GM12878 (cell line): ENCODE results near the gene MEIS2.

Experiments
- CHD2 ChIP-seq: IDR thresholded peaks from 2 replicates; pipeline ENCODE4 v1.6.1; 2011; ENCODE audit warnings: low read depth, low read length, improper control_type of control experiment, borderline replicate concordance
- CTCF ChIP-seq, 3 experiments: IDR thresholded peaks in 2 of 3; conservative IDR thresholded peaks in 1 of 3; 2 replicates each; pipeline ENCODE4 v1.5.1; 2011; ENCODE audit warnings: low read depth in 3 of 3, low read length in 3 of 3, mild to moderate bottlenecking in 3 of 3, control low read depth in 2 of 3, moderate library complexity in 2 of 3, inconsistent platforms in 1 of 3, mixed read lengths in 1 of 3; ENCODE audit not compliant: control insufficient read depth in 2 of 3, insufficient read depth in 1 of 3; ENCODE audit errors: extremely low read depth in 1 of 3
- E4F1 ChIP-seq: fragments of 450-650 bp; IDR thresholded peaks from 2 replicates; pipeline ENCODE4 v1.6.1; 2018; ENCODE audit warnings: borderline replicate concordance, mild to moderate bottlenecking; ENCODE audit not compliant: partially characterized antibody
- EP300 ChIP-seq, 2 experiments: fragments of 150-350 bp in 1 of 2; IDR thresholded peaks; 2 replicates each; pipeline ENCODE4 v1.6.1; 2011 to 2012; ENCODE audit warnings: low read depth in 2 of 2, low read length in 2 of 2, borderline replicate concordance in 1 of 2, improper control_type of control experiment in 1 of 2, inconsistent platforms in 1 of 2; ENCODE audit not compliant: control insufficient read depth in 1 of 2
- HDAC6 ChIP-seq: fragments of 200-600 bp; sonication (generic); IDR thresholded peaks from one replicate; pipeline ENCODE4 v1.8.0; 2017; ENCODE audit warnings: antibody characterized with exemption; ENCODE audit not compliant: unreplicated experiment
- TCF12 ChIP-seq: IDR thresholded peaks from 2 replicates; pipeline ENCODE4 v1.6.1; 2011; ENCODE audit warnings: low read depth, mild to moderate bottlenecking, low read length
- TCF3 ChIP-seq: IDR thresholded peaks from 2 replicates; pipeline ENCODE4 v1.6.1; 2012; ENCODE audit warnings: low read depth, mild to moderate bottlenecking, low read length, borderline replicate concordance; ENCODE audit not compliant: insufficient read depth
- TCF7 ChIP-seq: IDR thresholded peaks from 2 replicates; pipeline ENCODE4 v1.6.1; 2014; ENCODE audit warnings: antibody characterized with exemption, borderline replicate concordance
- ZBED1 ChIP-seq: IDR thresholded peaks from 2 replicates; pipeline ENCODE4 v1.6.1; 2016; ENCODE audit warnings: borderline replicate concordance
- ZNF24 ChIP-seq: fragments of 450-650 bp; IDR thresholded peaks from 2 replicates; pipeline ENCODE4 v1.6.1; 2017; ENCODE audit warnings: antibody characterized with exemption, mild to moderate bottlenecking
- TF ChIP-seq, protein P1 (sequence below): fragments of 450-650 bp; IDR thresholded peaks from 2 replicates; pipeline ENCODE4 v1.6.1; 2016; ENCODE audit warnings: mild to moderate bottlenecking
- TF ChIP-seq, protein P2 (sequence below): fragments of 450-650 bp; IDR thresholded peaks from 2 replicates; pipeline ENCODE4 v1.6.1; 2016; ENCODE audit warnings: mild to moderate bottlenecking, moderate library complexity, borderline replicate concordance

DNA sequence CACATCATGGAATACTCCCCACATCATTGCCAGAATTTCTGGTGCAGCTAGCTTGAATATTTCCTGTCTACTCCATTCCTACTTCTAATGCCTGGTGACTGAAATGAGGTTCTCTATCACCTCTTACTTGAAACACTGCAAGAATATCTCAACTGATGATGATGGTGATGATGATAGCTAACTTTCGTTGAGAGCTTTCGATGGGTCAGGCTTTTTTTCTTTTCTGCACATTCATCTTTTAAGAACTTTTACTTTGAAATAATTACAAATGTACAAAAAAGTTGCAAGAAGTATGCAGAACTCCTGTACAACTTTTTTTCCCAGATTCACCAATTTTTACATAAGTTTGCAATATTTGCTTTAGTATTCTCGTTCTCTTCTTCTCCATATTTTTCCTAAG, 233.5 kb downstream of the MEIS2 start:
- no peak for TF ChIP-seq E4F1
- no peak for TF ChIP-seq CTCF (IDR thresholded peaks at IDR 0.05 in 2 of 3, conservative IDR thresholded peaks at IDR 0.05 in 1 of 3; ENCODE audit: control insufficient read depth in 2 of 3, extremely low read depth in 1 of 3, insufficient read depth in 1 of 3, low read depth in 3 of 3, low read length in 3 of 3)
- TF ChIP-seq HDAC6 = no peak
- no peak for TF ChIP-seq TCF7
- no peak for TF ChIP-seq ZBED1
- TF ChIP-seq, protein P1, sequence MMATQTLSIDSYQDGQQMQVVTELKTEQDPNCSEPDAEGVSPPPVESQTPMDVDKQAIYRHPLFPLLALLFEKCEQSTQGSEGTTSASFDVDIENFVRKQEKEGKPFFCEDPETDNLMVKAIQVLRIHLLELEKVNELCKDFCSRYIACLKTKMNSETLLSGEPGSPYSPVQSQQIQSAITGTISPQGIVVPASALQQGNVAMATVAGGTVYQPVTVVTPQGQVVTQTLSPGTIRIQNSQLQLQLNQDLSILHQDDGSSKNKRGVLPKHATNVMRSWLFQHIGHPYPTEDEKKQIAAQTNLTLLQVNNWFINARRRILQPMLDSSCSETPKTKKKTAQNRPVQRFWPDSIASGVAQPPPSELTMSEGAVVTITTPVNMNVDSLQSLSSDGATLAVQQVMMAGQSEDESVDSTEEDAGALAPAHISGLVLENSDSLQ = no peak
- no peak for TF ChIP-seq CHD2
- TF ChIP-seq TCF12 = no peak
- TF ChIP-seq, protein P2, sequence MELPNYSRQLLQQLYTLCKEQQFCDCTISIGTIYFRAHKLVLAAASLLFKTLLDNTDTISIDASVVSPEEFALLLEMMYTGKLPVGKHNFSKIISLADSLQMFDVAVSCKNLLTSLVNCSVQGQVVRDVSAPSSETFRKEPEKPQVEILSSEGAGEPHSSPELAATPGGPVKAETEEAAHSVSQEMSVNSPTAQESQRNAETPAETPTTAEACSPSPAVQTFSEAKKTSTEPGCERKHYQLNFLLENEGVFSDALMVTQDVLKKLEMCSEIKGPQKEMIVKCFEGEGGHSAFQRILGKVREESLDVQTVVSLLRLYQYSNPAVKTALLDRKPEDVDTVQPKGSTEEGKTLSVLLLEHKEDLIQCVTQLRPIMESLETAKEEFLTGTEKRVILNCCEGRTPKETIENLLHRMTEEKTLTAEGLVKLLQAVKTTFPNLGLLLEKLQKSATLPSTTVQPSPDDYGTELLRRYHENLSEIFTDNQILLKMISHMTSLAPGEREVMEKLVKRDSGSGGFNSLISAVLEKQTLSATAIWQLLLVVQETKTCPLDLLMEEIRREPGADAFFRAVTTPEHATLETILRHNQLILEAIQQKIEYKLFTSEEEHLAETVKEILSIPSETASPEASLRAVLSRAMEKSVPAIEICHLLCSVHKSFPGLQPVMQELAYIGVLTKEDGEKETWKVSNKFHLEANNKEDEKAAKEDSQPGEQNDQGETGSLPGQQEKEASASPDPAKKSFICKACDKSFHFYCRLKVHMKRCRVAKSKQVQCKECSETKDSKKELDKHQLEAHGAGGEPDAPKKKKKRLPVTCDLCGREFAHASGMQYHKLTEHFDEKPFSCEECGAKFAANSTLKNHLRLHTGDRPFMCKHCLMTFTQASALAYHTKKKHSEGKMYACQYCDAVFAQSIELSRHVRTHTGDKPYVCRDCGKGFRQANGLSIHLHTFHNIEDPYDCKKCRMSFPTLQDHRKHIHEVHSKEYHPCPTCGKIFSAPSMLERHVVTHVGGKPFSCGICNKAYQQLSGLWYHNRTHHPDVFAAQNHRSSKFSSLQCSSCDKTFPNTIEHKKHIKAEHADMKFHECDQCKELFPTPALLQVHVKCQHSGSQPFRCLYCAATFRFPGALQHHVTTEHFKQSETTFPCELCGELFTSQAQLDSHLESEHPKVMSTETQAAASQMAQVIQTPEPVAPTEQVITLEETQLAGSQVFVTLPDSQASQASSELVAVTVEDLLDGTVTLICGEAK = no peak
- no peak for TF ChIP-seq EP300 (IDR thresholded peaks at IDR 0.05; ENCODE audit: borderline replicate concordance in 1 of 2, control insufficient read depth in 1 of 2, low read depth in 2 of 2, low read length in 2 of 2)
- TF ChIP-seq TCF3 = no peak
- TF ChIP-seq ZNF24 = no peak
